IgD-negative memory B cell (primary cell): ENCODE results near the gene ACSM3. TPM values are rescaled to one million over a fixed set of nuclear protein-coding genes. Genes with fewer than 3 reads are reported as not detected.

ENCODE experiments used
- H3K27ac Mint-ChIP-seq, 3 donors: one replicate each; pipeline ENCODE4 v1.8.0; 2020 to 2022; ENCODE audit warnings: mild to moderate bottlenecking in 3 of 3, mixed read lengths in 3 of 3, moderate library complexity in 1 of 3
- H3K27me3 Mint-ChIP-seq: one replicate; pipeline ENCODE4 v1.8.0; 2021; ENCODE audit warnings: mixed read lengths
- H3K36me3 Mint-ChIP-seq: one replicate; pipeline ENCODE4 v1.8.0; 2020; ENCODE audit warnings: mild to moderate bottlenecking, mixed read lengths
- H3K4me1 Mint-ChIP-seq, 3 donors: one replicate each; pipeline ENCODE4 v1.8.0; 2020 to 2022; ENCODE audit warnings: mixed read lengths in 3 of 3, mild to moderate bottlenecking in 1 of 3
- H3K4me3 Mint-ChIP-seq, 4 donors: one replicate each; pipeline ENCODE4 v1.8.0; 2020 to 2022; ENCODE audit warnings: mild to moderate bottlenecking in 4 of 4, mixed read lengths in 4 of 4, moderate library complexity in 3 of 4
- H3K9me3 Mint-ChIP-seq, 3 donors: one replicate each; pipeline ENCODE4 v1.8.0; 2020 to 2021; ENCODE audit warnings: mixed read lengths in 3 of 3, mild to moderate bottlenecking in 1 of 3
- polyA plus RNA-seq: library from polyadenylated mRNA; unstranded; fragments of 300-500 nt; fragmentation: Illumina TruSeq; gene quantifications from one replicate; pipeline ENCODE4 v1.2.3, GENCODE V29; 2021

The ACSM3 gene
- polyA plus RNA-seq, 1 donor from 2014 or later, result 1.6 TPM

DNA sequence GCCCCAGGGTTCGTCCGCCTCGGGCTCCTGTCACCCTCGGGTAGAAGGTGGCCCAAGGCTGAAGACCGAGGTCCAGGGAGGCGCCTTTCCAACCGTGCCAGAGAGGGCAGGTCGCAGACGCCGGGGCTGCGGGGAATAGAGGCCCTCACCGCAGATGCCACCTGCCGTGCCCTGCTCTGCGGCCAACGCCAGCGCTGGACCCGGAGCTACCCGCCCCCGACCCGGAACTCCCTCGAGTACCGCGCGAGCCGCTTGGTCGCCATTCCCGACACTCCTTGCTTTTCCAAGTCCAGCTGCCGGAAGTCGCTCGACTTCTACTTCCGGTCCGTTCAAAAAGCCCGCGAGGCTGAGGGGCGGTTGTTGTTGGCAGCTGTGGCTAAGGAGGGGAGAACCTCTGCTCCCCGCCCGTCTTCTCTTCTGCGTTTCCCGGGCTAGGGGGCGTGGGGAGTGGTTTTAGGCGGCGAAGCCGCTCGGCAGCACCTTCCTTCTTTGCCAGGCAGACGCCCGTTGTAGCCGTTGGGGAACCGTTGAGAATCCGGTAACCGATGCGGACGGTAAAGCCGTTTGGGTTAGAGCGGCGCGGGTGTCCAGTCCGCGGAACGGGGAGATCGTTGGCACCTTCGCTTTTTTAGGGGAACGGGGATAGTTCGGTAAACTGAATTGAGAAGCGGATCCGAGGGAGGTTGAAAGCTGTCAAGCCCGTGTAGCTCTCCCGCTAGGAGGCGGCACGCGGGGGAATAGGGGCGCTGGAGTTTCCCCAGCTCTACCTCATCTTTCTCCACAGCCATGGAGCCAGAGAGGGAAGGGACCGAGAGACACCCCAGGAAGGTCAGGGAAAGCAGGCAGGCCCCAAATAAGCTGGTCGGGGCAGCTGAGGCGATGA, 42.6 kb downstream of the ACSM3 start, which contains the start of the genes ERI2 and REXO5:
ERI2 (minus strand) TSS at position 305 of the 883 bp plus-strand sequence; CDS start at position 263, 42 bp downstream.
REXO5 (plus strand) TSS at position 360 of the 883 bp plus-strand sequence; CDS start at position 787, 427 bp downstream.
- H3K27me3 Mint-ChIP-seq, result no peaks in the 10 kb centered on the region
- peak within 1 kb of the TSS; percentile 82 to 93 (median 92) for H3K27ac Mint-ChIP-seq
- peak within 1 kb of the TSS; percentile 93 to 99 (median 98) for H3K4me3 Mint-ChIP-seq
- peaks cover 4 to 11% (median 7%) of the 10 kb centered on the region in 3 donors for H3K4me1 Mint-ChIP-seq
- H3K9me3 Mint-ChIP-seq, result no peaks in the 10 kb centered on the region
- H3K36me3 Mint-ChIP-seq, result no peaks in the 10 kb centered on the region

DNA sequence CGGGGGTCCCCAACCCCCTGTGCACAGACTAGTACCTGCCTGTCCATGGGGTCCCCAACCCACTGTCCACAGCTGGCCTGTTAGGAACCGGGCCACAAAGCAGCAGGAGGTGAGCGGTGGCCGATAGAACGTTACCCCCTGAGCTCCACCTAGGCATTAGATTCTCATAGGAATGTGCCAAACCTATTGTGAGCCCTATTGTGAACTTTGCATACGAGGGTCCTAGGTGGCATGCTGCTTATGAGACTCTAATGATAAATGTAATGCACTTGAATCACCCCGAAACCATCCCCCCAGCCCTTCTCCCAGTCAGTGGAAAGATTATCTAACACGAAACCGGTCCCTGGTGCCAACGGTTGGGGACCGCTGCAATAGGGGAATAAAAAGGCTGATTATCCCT, 44.0 kb downstream of the ACSM3 start:
- H3K4me3 Mint-ChIP-seq, result peak overlapping the region; percentile 59 to 98 (median 76)
- peak overlapping the region in 2 of 3 donors; percentile 23 to 38 for H3K27ac Mint-ChIP-seq
- no peaks in the 10 kb centered on the region for H3K36me3 Mint-ChIP-seq
- H3K27me3 Mint-ChIP-seq, result no peaks in the 10 kb centered on the region
- peaks cover 4 to 11% (median 7%) of the 10 kb centered on the region in 3 donors for H3K4me1 Mint-ChIP-seq
- H3K9me3 Mint-ChIP-seq, result no peaks in the 10 kb centered on the region

DNA sequence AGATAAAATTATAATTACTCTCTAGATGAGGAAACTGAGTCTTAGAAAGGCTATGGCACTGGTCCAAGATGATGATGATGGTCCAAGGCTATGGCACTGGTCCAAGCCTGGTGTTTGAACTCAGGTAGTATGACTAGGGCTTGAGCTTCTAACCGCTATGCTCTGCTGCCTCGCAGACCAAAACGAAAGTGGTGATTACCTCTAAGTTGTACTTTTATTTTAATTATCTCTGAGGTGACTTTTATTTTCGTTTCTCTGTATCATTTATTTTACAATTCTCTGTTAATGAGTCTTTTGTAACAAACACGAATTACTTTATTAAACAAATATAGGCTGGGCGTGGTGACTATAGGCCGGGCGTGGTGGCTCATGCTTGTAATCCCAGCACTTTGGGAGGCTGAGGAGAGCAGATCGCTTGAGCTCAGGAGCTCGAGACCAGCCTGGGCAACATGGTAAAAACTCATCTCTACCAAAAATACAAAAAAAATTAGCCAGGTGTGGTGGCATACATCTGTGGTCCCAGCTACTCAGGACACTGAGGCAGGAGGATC, 48.1 kb downstream of the ACSM3 start:
- Mint-ChIP-seq H3K4me1 (peaks cover 0 to 5% (median 3%) of the 10 kb centered on the region in 3 donors), H3K4me3 (no peak overlapping the region), H3K9me3 (no peaks in the 10 kb centered on the region), H3K36me3 (no peaks in the 10 kb centered on the region), H3K27ac (no peak overlapping the region), H3K27me3 (no peaks in the 10 kb centered on the region)

- H3K36me3 Mint-ChIP-seq, result no peaks in the 10 kb centered on the region
- peak overlapping the region in 1 of 3 donors; percentile 5 for H3K27ac Mint-ChIP-seq
- peaks cover 0 to 2% (median 0%) of the 10 kb centered on the region in 3 donors for H3K4me1 Mint-ChIP-seq
- H3K9me3 Mint-ChIP-seq, result no peaks in the 10 kb centered on the region
- no peak overlapping the region for H3K4me3 Mint-ChIP-seq
- H3K27me3 Mint-ChIP-seq, result no peaks in the 10 kb centered on the region
These were observed 48.7 kb downstream of the ACSM3 start for GRCh38 chr16:20812510-20812909.

- Mint-ChIP-seq H3K4me3 (no peak overlapping the region), H3K27ac (no peak overlapping the region), H3K4me1 (no peaks in the 10 kb centered on the region), H3K36me3 (peaks cover 2% of the 10 kb centered on the region), H3K27me3 (no peaks in the 10 kb centered on the region), H3K9me3 (no peaks in the 10 kb centered on the region)
These were observed 51.0 kb downstream of the ACSM3 start for GRCh38 chr16:20814784-20815183.

DNA sequence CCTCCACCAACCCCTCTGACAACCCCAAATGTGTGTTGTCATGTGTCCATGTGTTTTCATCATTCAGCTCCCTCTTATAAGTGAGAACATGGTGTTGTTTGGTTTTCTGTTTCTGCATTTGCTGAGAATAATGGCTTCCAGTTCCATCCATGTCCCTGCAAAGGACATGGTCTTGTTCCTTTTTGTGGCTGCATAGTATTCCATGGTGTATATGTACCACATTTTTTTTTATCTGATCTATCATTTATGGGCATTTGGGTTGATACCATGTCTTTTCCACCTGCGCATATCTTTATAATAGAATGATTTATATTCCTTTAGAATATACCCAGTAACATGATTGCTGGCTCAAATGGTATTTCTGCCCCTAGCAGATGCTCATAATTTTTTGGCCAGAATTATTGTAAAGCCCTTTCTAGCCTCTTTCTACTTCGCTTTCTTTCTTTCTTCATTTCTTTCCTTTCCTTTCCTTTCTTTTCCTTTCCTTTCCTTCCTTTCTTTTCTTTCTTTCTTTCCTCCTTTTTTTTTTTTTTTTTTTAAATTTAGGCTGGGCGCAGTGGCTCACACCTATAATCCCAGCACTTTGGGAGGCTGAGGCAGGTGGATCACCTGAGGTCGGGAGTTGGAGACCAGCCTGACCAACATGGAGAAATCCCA, 55.2 kb downstream of the ACSM3 start:
- Mint-ChIP-seq H3K9me3 (no peaks in the 10 kb centered on the region), H3K27ac (no peak overlapping the region), H3K4me3 (no peak overlapping the region), H3K36me3 (peaks cover 4% of the 10 kb centered on the region), H3K27me3 (no peaks in the 10 kb centered on the region), H3K4me1 (peaks cover 0 to 2% (median 0%) of the 10 kb centered on the region in 3 donors)

- no peaks in the 10 kb centered on the region for H3K27me3 Mint-ChIP-seq
- no peak overlapping the region for H3K27ac Mint-ChIP-seq
These were observed 57.9 kb downstream of the ACSM3 start for GRCh38 chr16:20821682-20822081.

GRCh38 chr16:20822521-20823325, 58.9 kb downstream of the ACSM3 start:
- Mint-ChIP-seq H3K36me3 (peaks cover 4% of the 10 kb centered on the region), H3K9me3 (no peaks in the 10 kb centered on the region), H3K4me1 (peaks cover 0 to 2% (median 0%) of the 10 kb centered on the region in 3 donors), H3K27ac (no peak overlapping the region), H3K4me3 (no peak overlapping the region), H3K27me3 (no peaks in the 10 kb centered on the region)

More at GRCh38 chr16:20821682-20822081, 57.9 kb downstream of the ACSM3 start:
- Mint-ChIP-seq H3K36me3 (peaks cover 4% of the 10 kb centered on the region), H3K4me1 (peaks cover 0 to 2% (median 0%) of the 10 kb centered on the region in 3 donors), H3K4me3 (no peak overlapping the region), H3K9me3 (no peaks in the 10 kb centered on the region)

DNA sequence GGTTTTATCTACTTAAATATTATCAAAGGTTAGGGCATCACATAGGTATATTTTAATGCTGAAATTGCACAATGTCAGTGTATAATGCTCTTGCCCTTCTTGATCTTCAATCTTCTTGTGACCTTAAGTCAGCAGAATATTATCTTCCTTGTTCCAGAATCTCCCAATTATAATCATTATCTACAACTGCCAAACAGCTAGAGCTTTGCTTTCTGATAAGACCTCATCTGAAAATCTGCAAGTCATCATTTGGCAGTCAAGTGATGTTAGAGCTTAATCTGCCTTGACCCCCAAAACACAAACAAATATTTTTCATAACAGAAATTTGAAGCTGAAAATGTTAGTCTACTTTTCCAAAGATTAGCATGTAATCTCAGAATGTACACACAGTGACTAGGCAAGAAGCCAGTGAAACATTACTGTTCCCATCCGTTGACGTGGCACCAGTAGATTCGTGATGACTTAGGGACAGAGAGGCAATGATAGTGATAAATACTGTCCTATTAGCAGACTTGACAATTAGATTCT, 62.3 kb downstream of the ACSM3 start:
- Mint-ChIP-seq H3K9me3 (no peaks in the 10 kb centered on the region), H3K27ac (no peak overlapping the region), H3K4me3 (no peak overlapping the region), H3K4me1 (peaks cover 0 to 2% (median 0%) of the 10 kb centered on the region in 3 donors), H3K36me3 (peaks cover 2% of the 10 kb centered on the region), H3K27me3 (no peaks in the 10 kb centered on the region)

- H3K36me3 Mint-ChIP-seq, result peaks cover 1% of the 10 kb centered on the region
- no peak overlapping the region for H3K4me3 Mint-ChIP-seq
- no peaks in the 10 kb centered on the region for H3K27me3 Mint-ChIP-seq
- H3K9me3 Mint-ChIP-seq, result peaks cover 0 to 7% (median 0%) of the 10 kb centered on the region in 3 donors
- no peak overlapping the region for H3K27ac Mint-ChIP-seq
- H3K4me1 Mint-ChIP-seq, result no peaks in the 10 kb centered on the region
These were observed 65.7 kb downstream of the ACSM3 start for GRCh38 chr16:20829536-20829935.

- Mint-ChIP-seq H3K9me3 (peaks cover 0 to 13% (median 0%) of the 10 kb centered on the region in 3 donors), H3K4me1 (no peaks in the 10 kb centered on the region), H3K4me3 (no peak overlapping the region), H3K27me3 (no peaks in the 10 kb centered on the region), H3K36me3 (peaks cover 1% of the 10 kb centered on the region), H3K27ac (no peak overlapping the region)
These were observed 66.6 kb downstream of the ACSM3 start for GRCh38 chr16:20830372-20830771.

DNA sequence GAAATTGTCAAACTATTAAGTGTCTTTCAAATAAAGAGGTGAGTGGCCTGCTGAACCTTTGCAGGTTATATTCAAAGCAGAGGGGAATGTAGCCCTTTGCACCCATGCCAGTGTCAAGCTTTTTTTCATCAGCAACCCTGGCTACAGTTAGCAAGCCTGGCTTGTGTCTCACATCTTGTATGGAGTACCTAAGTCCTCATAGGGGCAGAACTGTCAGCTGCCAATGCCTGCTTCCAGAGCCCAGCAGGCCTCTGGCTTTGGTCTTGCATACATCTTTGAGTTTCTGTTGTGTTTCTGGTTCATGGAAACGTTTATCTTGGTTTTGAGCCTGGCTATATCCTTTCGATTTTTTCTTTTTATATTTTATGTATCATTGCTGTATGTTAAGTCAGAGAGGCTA, 69.3 kb downstream of the ACSM3 start:
- no peak overlapping the region for H3K4me3 Mint-ChIP-seq

DNA sequence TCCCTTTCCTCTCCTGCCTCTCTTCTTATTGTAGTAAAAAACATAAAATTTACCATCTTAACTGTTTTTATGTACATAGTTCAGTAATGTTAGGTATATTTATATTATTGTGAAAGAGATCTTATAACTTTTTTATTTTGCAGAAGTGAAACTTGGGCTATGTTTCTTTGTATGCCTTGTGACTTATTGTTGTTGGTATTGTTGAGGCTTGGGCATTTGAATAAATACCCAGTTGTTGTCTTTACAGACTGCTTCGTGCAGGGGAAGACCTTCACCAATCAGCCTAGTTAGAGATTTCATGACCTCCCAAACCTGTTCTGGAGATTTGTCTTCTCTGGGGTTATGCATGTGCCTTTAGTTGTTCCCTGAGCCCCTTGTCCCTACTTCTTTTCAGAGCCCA, 74.4 kb downstream of the ACSM3 start:
- Mint-ChIP-seq H3K4me3 (peak overlapping the region in 1 of 4 donors; percentile 74), H3K4me1 (peaks cover 9 to 17% (median 10%) of the 10 kb centered on the region in 3 donors), H3K9me3 (peaks cover 0 to 21% (median 4%) of the 10 kb centered on the region in 3 donors), H3K36me3 (peaks cover 1% of the 10 kb centered on the region), H3K27ac (peak overlapping the region in 2 of 3 donors; percentile 54 to 90), H3K27me3 (no peaks in the 10 kb centered on the region)

More for the DNA sequence above, 69.3 kb downstream of the ACSM3 start:
- peaks cover 1% of the 10 kb centered on the region for H3K36me3 Mint-ChIP-seq
- no peaks in the 10 kb centered on the region for H3K27me3 Mint-ChIP-seq
- peaks cover 0 to 21% (median 4%) of the 10 kb centered on the region in 3 donors for H3K9me3 Mint-ChIP-seq
- peaks cover 3 to 5% (median 3%) of the 10 kb centered on the region in 3 donors for H3K4me1 Mint-ChIP-seq
- no peak overlapping the region for H3K27ac Mint-ChIP-seq

DNA sequence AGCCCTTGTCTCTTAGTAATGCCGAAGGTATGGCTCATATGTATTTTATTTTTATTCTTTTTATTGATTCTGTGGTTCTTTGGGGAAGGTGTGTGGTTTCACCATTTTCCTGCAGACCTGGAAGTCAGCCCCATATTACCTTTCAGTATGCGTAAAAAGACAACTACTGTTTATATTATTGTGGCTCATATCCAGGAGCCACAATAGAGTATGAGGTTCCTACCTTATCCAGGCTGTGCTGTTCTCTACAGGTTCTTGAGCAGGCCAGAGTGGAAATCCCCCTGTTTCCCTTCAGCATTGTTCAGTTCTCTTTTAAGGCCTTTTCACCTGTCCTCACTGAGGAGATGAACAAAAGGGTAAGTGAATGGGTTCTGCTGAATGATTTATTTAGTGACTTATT, 75.7 kb downstream of the ACSM3 start:
- no peak overlapping the region for H3K4me3 Mint-ChIP-seq
- H3K27me3 Mint-ChIP-seq, result no peaks in the 10 kb centered on the region
- peaks cover 9 to 17% (median 10%) of the 10 kb centered on the region in 3 donors for H3K4me1 Mint-ChIP-seq
- H3K36me3 Mint-ChIP-seq, result peaks cover under 1% of the 10 kb centered on the region
- H3K9me3 Mint-ChIP-seq, result peaks cover 0 to 14% (median 4%) of the 10 kb centered on the region in 3 donors
- no peak overlapping the region for H3K27ac Mint-ChIP-seq
